Measurements from ENCODE around the gene GORASP2. TPM values are rescaled to one million over a fixed set of nuclear protein-coding genes. Genes with fewer than 3 reads are reported as not detected.
"Not testable (repeated sequence)": the region's sequence is repeated elsewhere in the genome, so short reads cannot be mapped to it uniquely, and the experiment has no call there.

The GORASP2 gene
- total RNA-seq, 1 donor from 2014 or later: 61.5 TPM

DNA sequence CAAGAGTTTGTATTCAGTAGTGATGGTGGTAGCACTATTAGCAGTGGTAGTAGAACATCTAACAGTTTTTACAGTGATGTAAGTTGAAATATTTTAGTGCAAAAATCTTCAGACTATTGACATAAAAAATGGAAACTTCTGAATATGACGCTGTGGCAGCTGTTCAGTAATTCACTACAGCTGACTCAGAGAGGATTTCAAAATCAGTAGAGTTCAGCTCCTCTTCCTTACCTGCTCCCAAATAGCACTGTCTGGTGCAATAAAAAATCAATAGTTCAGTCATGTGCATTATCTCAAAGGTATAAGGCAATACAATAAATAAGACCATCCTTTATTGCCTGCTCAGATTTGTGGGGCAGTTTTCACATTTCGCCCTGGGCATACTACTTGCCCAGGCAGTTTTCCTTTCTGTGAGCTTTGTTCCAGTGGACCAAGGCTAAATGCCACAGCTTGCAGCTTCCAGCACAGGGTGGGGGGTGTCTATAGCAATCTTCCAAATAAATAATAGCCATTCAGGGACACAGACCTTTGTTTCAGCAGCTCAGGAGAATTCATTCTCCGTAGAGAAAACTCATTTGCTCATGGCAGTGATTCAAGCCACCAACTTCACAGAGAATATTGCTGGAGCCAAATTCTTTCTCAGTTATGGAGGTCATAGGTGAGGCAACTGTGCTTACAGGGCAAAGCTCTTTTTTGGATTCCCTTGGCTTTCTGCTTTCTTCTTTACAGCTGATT lies 33.9 kb upstream of the GORASP2 start:
- Histone ChIP-seq H3K27me3 (ENCODE audit: low read depth) (no peaks in the 10 kb centered on the region), H3K9me3 (replicated peaks) (no peaks in the 10 kb centered on the region), H3K4me3 (no peak overlapping the region), H3K27ac (replicated peaks) (no peak overlapping the region), H3K36me3 (no peaks in the 10 kb centered on the region), H3K4me1 (no peaks in the 10 kb centered on the region)
- no peak for DNase-seq
- TF ChIP-seq, protein P1, sequence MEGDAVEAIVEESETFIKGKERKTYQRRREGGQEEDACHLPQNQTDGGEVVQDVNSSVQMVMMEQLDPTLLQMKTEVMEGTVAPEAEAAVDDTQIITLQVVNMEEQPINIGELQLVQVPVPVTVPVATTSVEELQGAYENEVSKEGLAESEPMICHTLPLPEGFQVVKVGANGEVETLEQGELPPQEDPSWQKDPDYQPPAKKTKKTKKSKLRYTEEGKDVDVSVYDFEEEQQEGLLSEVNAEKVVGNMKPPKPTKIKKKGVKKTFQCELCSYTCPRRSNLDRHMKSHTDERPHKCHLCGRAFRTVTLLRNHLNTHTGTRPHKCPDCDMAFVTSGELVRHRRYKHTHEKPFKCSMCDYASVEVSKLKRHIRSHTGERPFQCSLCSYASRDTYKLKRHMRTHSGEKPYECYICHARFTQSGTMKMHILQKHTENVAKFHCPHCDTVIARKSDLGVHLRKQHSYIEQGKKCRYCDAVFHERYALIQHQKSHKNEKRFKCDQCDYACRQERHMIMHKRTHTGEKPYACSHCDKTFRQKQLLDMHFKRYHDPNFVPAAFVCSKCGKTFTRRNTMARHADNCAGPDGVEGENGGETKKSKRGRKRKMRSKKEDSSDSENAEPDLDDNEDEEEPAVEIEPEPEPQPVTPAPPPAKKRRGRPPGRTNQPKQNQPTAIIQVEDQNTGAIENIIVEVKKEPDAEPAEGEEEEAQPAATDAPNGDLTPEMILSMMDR (IDR thresholded peaks at IDR 0.05; ENCODE audit: borderline replicate concordance): no peak
- intact Hi-C loops (cut with micrococcal nuclease): no loop called here

DNA sequence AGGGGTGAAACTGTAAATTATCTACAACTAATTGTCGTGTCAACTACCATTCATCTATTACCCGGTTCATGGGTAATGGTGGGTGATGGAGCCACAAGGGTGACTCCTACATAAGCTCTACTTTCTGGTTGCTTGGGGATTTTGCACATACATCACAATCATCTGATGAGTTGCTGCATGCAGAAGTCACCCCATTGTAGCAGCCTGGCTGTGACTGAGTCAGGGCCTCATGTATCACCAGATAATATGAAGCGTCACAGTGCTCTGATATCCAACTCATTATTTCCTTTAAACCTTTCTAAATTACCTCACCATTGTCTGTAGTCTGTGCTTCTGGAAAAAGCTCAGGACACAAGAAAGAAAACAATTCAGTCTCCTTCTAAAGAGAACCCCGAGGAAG lies 32.4 kb upstream of the GORASP2 start:
- H3K4me3 ChIP-seq: no peak overlapping the region
- no peaks in the 10 kb centered on the region for H3K36me3 ChIP-seq
- TF ChIP-seq, protein P1 (IDR thresholded peaks at IDR 0.05; ENCODE audit: borderline replicate concordance): no peak
- no peaks in the 10 kb centered on the region for H3K4me1 ChIP-seq
- H3K9me3 ChIP-seq (replicated peaks): no peaks in the 10 kb centered on the region
- DNase-seq: no peak
- no peak overlapping the region for H3K27ac ChIP-seq (replicated peaks)
- intact Hi-C loops (cut with micrococcal nuclease): no loop called here
- no peaks in the 10 kb centered on the region for H3K27me3 ChIP-seq (ENCODE audit: low read depth)

DNA sequence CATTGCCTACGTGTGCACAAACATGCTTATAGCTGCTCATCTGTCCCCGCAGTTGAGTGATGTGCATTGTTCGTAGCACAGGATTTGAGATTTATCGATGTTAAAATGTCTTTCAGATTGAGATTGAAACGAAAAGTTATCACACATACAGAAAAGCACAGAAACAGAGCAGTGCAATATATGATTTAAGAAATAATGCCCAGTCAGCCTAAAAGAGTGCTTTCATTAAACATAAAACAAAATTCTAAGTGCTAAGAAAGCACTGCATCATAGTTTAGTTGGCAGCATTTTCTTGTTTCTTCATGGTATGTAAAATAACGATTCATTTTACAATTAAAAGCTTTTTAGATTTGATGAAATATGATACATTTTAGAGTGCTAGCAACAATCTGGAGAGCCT lies 31.9 kb upstream of the GORASP2 start:
- H3K4me1 ChIP-seq: no peaks in the 10 kb centered on the region
- H3K27me3 ChIP-seq (ENCODE audit: low read depth): no peaks in the 10 kb centered on the region
- DNase-seq: no peak
- H3K4me3 ChIP-seq: no peak overlapping the region
- no peaks in the 10 kb centered on the region for H3K36me3 ChIP-seq
- TF ChIP-seq, protein P1 (IDR thresholded peaks at IDR 0.05; ENCODE audit: borderline replicate concordance): no peak
- no peak overlapping the region for H3K27ac ChIP-seq (replicated peaks)
- intact Hi-C loops (cut with micrococcal nuclease): no loop called here
- H3K9me3 ChIP-seq (replicated peaks): no peaks in the 10 kb centered on the region

DNA sequence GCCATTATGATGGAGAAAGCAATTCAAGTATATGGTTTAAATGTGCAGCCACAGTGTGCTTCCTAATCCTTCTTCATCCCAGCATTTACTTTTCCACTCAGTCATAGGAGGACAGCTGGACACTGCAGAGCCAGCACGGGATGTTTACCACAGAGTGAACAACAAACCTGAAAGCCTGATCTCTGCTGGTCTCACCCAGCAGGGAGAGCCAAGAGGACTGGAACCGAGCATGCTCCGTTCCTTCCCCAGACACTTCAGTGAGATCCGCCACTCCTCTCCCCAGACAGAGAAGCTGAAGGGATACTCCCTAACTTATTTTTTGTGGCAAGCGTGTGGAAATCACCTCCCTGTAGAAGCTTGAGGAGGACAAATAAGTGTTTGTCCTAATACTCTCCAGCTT lies 23.2 kb upstream of the GORASP2 start:
- Histone ChIP-seq H3K27ac (replicated peaks) (no peak overlapping the region), H3K4me1 (no peaks in the 10 kb centered on the region), H3K36me3 (no peaks in the 10 kb centered on the region), H3K27me3 (ENCODE audit: low read depth) (peaks cover 10% of the 10 kb centered on the region), H3K4me3 (no peak overlapping the region), H3K9me3 (replicated peaks) (peaks cover 30% of the 10 kb centered on the region)
- intact Hi-C loops (cut with micrococcal nuclease): no loop called here
- TF ChIP-seq, protein P1 (IDR thresholded peaks at IDR 0.05; ENCODE audit: borderline replicate concordance): no peak
- no peak for DNase-seq

DNA sequence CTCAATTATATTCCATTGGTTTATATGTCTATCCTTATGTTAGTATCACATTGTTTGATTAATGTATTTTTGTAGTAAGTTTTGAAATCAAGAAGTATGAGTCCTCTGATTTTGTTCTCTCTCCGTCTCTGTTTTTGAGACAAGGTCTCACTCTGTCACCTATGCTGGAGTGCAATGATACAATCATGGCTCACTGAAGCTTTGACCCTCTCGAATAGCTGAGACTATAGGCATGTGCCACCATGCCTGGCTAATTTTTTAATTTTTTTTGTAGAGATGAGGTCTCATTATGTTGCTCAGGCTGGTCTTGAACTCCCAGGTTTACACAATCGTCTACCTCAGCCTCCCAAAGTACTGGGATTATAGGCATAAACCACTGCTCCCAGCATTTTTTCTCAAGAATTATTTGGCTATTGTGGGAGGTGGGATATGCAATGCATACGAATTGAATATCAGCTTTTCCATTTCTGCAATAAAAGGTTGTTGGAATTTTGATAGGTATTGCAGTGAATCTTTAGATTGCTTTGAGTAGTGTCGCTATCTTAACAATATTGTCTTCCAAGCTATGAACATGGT lies 17.7 kb upstream of the GORASP2 start:
- Histone ChIP-seq H3K27ac (replicated peaks) (no peak overlapping the region), H3K4me1 (no peaks in the 10 kb centered on the region), H3K27me3 (ENCODE audit: low read depth) (no peaks in the 10 kb centered on the region), H3K36me3 (no peaks in the 10 kb centered on the region), H3K4me3 (no peak overlapping the region), H3K9me3 (replicated peaks) (peaks cover 86% of the 10 kb centered on the region)
- TF ChIP-seq, protein P1 (IDR thresholded peaks at IDR 0.05; ENCODE audit: borderline replicate concordance): no peak
- DNase-seq: no peak
- intact Hi-C loops (cut with micrococcal nuclease): no loop called here

DNA sequence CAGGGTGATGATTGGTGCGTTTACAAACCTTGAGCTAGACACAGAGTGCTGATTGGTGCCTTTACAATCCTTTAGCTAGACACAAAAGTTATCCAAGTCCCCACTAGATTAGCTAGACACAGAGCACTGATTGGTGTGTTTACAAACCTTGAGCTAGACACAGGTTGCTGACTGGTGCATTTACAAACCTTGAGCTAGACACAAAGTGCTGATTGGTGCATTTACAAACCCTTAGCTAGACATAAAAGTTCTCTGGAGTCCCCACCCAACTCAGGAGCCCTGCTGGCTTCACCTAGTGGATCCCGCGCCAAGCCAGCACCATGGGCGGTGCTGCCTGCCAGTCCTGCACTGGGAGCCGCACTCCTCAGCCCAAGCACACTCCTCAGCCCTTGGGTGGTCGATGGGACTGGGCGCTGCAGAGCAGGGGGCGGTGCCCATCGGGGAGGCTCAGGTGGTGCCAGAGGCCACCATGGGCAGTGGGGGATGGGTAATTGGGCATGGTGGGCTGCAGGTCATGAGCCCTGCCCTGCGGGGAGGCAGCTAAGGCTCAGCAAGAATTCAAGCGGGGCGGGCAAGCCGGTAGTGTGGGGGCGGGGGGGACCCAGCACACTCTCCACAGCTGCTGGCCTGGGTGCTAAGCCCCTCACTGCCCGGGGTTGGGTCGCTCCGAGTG lies 13.9 kb upstream of the GORASP2 start:
- DNase-seq; intact Hi-C loops (cut with micrococcal nuclease); H3K4me1 ChIP-seq; H3K27ac ChIP-seq (replicated peaks); H3K27me3 ChIP-seq (ENCODE audit: low read depth); H3K4me3 ChIP-seq: not testable (repeated sequence)
- H3K36me3 ChIP-seq: peaks cover 12% of the 10 kb centered on the region
- peaks cover 89% of the 10 kb centered on the region for H3K9me3 ChIP-seq (replicated peaks)

All from left ventricle myocardium inferior (tissue), 1 donor.